Thyroid gland (tissue), 4 donors: ENCODE results near the gene MFAP4.

ENCODE experiments used
- POLR2A ChIP-seq, 2 donors: fragments of 450-650 bp; IDR thresholded peaks; one replicate each; pipeline ENCODE4 v1.6.1; 2017; ENCODE audit warnings: antibody characterized with exemption in 2 of 2, mild to moderate bottlenecking in 2 of 2, moderate library complexity in 1 of 2
- TF ChIP-seq, protein P1 (sequence below), 6 experiments: fragments of 200-600 bp in 3 of 6; fragments of 450-650 bp in 3 of 6; sonication (generic) in 3 of 6; IDR thresholded peaks; one replicate each; pipeline ENCODE4 v1.5.1; 2016 to 2019; ENCODE audit warnings: antibody characterized with exemption in 6 of 6, mild to moderate bottlenecking in 2 of 6, inconsistent platforms in 1 of 6, moderate library complexity in 1 of 6

DNA sequence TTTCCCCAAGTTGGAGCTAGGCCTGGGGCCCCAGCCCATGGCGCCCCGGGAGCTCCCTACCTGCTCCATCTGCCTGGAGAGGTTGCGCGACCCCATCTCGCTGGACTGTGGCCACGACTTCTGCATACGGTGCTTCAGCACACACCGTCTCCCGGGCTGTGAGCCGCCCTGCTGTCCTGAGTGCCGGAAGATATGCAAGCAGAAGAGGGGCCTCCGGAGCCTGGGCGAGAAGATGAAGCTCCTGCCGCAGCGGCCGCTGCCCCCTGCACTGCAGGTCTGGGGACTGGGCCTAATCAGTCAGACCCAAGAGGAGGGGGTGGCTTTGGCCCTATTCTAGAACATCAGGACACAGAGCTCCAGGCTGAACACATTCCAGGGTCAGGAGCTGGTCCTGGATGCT is 25.5 kb upstream of the MFAP4 start:
- TF ChIP-seq, protein P1, sequence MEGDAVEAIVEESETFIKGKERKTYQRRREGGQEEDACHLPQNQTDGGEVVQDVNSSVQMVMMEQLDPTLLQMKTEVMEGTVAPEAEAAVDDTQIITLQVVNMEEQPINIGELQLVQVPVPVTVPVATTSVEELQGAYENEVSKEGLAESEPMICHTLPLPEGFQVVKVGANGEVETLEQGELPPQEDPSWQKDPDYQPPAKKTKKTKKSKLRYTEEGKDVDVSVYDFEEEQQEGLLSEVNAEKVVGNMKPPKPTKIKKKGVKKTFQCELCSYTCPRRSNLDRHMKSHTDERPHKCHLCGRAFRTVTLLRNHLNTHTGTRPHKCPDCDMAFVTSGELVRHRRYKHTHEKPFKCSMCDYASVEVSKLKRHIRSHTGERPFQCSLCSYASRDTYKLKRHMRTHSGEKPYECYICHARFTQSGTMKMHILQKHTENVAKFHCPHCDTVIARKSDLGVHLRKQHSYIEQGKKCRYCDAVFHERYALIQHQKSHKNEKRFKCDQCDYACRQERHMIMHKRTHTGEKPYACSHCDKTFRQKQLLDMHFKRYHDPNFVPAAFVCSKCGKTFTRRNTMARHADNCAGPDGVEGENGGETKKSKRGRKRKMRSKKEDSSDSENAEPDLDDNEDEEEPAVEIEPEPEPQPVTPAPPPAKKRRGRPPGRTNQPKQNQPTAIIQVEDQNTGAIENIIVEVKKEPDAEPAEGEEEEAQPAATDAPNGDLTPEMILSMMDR (IDR thresholded peaks at IDR 0.05): no peak
- no peak for TF ChIP-seq POLR2A (IDR thresholded peaks at IDR 0.05)
